Dermis microvascular lymphatic vessel endothelial cell (primary cell): ENCODE results near the gene WWC2. TPM values are rescaled to one million over a fixed set of nuclear protein-coding genes. Genes with fewer than 3 reads are reported as not detected.

Source experiments
- DNase-seq, 2 donors: peaks; one replicate each; pipeline versions ENCODE4 v3.0.0 to v3.0.0-alpha.2; 2010; ENCODE audit warnings: low read depth in 2 of 2
- total RNA-seq: library from RNA; depleted of rRNA; stranded (reverse); fragments of >200 nt; gene quantifications from 2 replicates; pipeline ENCODE4 v1.2.1, GENCODE V29; 2014

Gene WWC2
- total RNA-seq, 1 donor from 2014 or later, result 20.3 TPM

DNA sequence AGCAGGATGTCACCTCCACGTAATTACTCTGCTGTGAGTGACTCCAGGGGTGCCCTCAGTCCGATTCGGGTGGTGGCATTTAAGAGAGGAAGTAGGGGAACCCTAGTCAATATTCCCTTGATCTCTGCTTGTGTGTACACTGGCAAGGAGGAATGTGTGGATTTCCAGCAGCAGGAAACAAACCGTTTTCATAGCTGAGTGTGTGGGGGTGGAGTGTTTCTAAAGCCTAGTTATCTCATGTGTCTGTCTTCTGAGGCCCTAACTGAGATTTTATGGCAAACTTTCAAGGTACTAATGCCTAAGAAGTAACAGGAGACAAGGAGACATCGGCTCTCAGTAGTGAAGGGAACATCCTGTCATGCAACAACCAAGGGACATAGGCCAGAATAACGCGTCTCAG, 229.8 kb downstream of the WWC2 start:
- DNase-seq, result peak in 1 of 2 donors; percentile 33

DNA sequence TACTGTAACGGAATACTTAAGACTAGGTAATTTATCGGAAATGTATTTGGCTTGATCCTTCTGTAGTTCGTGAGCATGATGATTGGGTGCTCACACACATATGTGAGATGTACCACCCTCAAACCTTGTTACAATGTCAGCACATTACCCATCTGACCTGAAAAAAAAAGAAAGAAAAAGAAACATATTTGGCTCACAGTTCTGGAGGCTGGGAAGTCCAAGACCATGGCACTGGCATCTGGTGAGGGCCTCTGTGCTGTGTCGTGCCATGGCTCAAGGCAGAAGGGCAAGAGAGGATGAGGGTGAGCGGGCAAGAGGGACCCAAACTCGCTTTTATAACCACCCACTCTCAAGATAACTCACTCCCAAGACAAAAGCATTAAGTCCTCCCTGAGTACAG, 230.2 kb downstream of the WWC2 start:
- DNase-seq, result no peak

DNA sequence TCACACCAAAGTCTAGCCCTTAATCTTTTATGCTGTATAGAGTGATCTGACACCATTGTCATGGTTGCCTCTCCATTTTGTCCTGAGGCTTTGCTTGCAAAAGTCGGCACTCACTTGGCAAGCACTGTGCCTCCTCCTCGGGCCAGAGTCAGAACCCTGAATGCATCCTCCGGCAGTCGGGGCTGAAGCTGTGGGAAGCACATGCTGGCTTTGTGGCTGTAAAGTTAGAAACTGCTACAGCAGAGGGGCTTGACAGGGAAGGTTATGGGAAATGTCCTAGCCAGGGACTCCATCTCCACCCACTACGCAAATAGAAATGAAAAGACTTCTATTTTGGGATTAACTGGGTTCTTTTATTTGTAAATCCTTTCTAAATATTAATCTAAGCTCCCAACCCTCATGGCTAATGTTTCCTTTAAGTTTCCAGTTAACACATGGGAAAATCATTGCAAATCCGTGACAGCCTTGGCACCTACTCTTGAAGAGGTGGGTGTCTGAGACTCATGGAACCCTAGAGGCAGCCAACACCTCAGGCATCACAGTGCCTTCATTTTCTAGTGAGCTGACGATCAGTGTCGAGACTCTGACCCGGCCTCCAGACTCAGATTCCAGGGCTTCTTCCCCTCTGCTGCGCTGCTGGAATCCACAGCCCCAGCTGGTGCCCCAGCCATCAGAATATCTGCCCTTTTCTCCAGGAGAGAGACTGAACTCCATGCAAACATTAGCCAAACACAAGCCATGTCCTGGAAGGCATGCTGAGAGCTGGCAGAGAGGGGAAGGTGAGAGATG, 231.1 kb downstream of the WWC2 start:
- DNase-seq, result no peak

DNA sequence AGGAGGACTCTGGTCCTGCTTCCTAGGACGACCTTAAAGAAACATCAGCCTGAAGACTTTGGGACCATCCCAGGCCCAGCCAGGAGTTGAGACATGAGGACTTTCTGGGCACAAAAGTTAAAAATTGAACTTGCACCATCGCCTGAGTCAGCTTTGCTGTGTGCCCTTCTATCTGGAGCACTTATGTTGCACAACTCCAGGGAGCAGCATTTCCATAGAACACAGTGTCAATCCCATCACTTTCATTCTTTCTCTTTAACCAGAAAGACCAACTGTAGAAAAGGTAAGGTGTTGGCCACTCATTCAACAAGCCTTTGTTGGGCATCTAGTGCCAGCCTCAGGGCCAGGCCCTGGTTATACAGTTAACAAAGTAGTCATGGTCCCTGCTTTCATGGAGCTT, 231.8 kb downstream of the WWC2 start:
- no peak for DNase-seq

DNA sequence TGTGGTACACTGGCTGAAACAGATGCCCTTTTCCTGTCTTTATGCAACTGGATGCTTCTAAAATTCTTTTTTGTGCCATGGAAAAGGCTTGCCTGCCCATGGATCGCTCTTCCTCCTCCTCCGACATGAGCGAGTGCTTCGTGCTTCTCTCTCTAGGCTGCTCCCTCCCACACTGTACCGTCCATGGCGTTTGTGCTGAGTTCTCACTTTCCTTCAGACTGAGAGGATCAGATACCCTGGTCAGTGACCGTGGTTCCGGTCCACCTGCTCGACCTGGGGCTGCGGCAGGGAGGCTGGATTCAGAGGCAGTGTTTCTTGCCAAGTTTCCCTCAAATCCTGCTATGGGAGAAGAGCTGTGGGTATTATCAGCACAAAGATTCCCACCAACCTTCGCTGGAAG, 233.4 kb downstream of the WWC2 start:
- DNase-seq, result no peak

DNA sequence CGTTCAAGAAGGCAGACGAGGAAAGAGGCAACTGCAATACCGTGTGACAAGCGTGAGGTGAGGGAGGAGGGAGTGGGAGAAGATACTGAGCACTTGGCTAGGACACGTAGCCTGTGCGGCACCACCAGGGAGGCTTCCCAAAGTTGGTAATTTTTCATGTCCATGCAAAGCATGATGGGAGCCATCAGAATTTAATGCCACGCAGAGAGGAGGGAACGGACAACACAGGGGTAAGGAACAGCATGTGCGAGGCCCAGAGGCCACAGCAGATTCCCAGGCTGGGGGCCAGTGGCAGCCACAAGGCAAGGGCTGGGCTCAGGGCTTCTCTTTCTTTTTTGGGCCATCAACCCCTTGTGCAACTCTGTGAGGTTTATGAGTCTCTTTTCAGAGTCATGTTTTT, 234.1 kb downstream of the WWC2 start:
- DNase-seq, result no peak

DNA sequence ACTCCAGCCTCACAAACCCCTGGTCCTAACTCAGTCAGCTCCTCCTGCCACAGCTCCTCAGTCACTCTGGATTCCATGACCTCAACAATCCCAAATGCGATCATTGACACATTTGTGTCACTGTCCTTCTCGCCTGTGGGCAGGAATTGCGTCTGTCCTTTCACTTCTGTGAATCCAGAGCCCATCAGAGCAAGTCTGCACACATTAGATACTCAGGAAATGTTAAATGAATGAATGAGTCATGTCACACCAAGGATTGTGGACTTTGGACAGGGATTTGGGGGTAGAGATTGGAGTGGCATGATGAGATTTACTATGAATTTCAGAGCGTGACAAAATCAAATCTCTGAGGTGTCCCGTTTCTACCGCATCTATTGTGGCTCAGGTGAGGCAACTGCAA, 234.9 kb downstream of the WWC2 start:
- DNase-seq, result peak; percentile 62 to 74

DNA sequence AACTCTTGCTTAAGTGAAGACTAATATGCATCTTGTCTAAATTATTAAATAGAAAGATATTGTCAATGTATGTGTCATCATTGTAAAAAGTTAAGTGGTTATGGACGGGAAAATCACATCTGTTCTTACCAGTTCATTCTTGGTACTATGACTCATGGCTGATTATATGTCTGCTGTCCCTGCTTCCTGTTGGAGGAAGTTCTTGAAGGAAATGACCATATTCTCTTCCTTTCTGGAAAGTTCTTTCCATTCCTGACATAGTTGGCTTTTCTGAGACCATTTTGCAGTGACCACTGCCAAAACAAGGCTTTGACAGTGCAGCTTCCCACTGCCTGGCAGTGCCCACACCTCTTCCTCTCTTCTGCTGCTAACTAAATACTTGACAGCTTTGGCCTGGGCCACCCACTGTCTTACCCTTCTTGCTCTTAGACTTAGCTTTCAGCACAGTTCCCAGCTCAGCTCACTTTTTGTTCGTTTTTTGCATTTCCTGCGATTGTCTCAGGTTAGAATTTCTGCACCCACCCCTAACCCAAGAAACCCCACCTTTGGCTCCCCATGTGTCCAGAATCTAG, 236.4 kb downstream of the WWC2 start:
- DNase-seq, result peak; percentile 42 to 93

DNA sequence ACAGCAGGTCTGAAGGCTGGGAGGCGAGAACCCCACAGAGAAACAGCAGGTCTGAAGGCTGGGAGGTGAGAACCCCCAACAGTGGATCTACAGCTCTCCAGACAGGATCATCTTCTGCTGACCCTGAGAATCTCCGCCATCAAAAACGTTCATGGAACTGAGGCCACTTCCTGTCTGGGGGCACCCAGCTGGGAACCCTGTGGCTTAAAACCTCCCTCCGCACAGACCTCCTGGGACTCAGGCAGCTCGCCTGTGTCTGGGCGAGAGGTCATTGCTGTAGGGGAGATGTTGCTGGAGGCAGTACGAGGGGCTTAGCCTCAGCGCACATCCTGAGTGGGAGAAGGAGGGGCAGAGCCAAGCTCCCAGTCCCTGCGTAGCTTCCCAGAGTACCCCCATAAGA, 238.3 kb downstream of the WWC2 start:
- DNase-seq, result no peak

DNA sequence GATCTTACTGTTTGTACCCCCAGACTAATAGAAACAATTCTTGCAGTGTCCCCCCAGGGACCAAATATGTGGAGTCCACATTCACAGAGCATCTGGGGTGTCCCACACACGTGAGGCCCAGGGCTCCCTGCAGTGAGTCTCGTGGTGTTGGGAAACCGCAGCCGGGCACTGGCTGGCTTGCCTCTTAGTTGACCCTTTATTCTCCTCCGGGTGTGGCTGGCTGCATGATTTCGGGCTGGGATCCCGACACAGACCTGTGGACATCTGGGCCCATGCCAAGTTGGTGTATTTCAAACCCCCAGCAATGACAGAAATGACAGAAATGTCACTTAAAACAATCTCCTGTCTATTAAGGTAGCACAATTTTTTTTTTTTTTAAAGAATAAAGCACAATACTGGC, 238.8 kb downstream of the WWC2 start:
- DNase-seq, result no peak

DNA sequence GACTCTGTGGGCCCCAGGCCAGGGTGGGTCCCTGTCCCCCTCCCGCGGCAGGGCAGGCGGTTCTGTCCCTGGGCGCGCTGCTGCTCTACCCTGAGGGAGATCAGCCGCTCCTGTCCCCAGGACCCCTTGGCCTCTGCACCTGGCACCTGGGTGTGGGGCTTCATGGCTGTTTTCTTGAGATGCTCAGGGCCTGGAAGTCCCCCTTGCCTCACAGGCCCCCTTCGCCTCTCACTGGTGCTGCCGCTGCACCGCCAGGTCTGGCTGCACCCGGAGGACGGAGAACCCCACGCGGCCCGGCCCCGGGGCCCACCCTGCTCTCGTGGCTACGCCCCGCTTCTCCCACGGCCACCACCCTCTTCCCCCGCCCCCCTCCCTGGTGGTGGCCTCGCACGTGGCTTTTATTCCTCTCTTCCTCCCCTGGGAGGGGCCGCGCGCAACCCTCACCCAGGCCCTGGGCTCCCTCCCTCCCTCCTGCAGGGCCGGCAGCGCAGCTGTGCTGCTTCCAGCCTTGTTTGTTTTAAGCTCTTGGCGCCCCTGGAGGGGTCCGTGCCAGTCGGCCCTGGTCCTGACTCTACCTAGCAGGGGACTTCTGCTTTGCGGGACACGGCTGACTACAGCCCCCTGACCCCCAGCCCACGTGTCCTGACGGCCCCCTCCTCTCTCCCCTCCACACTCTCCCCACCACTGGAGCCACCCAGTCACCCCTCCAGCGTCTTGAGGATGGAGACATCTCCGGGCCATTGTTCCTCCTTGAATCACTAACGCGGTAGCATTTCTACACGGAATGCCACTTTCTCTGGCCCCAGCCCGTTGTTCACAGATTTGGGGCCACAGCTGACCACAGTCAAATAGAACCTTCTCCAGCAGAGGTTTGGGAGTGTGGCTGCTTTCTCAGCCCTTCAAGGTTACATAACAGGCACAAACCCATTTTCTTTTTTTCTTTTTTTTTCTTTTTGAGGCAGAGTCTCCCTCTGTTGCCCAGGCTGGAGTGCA, 243.8 kb downstream of the WWC2 start:
- DNase-seq, result no peak

DNA sequence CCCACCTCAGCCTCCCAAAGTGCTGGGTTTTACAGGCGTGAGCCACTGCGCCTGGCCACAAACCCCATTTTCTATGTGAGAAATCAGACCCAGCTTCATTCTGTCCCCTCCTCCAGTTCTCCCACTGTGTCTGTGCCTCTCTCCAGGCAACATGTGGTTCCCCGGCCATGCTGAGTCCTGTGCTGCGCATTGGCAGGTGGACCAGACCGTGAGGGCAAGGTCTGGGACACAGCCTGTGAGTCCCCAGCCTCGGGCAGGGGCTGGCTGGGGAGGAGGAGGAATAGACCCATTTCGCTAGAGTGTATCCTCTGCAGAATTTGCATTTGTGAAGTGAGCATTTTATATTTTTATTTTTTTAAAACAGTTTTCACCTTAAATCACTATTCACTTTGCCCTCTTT, 244.7 kb downstream of the WWC2 start:
- DNase-seq, result no peak

DNA sequence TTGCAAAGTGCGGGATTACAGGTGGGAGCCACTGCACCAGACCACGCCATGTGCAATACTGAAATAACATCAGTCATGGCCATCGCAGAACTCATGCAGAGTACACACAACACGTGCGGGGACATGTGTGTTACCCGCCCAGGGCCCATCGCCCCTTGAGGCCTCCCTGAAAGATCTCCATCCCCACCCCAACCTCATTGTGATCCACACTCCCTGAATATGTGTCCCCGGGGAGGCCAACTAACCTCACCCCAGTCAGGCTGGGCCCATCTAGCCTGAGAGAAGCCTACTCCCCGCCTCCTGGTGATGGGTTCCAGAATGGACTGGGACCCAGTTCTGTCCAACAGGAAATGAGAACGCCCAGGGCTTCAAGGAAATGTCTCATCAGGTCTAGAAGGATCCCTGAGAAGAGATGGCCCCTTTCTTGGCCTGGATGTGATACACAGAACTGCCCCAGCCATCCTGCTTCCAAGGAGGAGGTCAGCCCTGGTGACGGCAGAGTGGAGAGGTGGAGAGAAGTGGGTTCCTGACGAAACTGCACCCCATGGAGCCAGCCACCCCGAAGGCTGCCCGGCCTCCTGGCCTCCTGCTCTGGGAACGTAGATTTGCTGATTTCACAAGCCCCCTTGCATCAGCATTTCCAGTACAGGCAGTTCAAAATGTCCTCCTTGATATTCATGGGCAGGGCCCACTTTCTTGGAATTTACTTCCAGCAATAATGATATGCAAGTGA, 245.6 kb downstream of the WWC2 start:
- DNase-seq, result no peak

DNA sequence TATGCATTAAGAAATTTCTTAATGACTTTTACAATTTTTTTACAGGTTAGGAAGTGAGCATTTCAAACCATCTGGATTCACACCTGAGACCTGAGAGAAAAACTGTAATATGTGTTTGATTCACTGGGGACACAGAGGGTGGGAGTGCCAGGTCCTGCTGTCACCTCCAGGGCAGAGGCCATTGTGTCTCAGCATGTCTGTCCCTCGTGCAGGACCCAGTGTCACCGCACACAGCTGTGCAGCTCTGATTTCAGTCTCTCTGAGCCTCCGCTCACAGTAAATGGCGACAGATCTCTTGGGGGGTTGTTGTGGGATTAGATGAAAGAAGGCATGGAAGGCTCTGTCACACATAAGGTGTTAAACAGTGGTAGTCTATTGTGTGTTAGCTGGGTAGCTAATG, 246.2 kb downstream of the WWC2 start:
- no peak for DNase-seq

DNA sequence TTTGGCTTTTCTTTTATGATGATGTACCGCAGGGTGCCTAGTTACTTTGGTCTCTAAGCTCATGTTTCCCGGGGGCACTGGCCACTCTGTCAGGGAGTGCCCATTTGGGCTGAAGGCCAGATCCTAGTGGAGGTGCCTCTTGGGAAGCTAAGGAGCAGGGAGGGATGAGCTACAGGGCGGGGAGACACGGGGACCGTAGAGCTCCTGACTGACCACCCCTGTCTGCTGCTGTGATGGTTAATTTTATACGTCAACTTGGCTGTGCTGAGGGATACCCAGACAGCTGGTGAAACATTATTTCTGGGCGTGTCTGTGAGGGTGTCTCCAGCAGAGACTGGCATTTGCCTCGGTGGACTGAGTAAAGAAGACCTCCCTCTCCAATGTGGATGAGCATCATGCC, 248.1 kb downstream of the WWC2 start:
- no peak for DNase-seq

DNA sequence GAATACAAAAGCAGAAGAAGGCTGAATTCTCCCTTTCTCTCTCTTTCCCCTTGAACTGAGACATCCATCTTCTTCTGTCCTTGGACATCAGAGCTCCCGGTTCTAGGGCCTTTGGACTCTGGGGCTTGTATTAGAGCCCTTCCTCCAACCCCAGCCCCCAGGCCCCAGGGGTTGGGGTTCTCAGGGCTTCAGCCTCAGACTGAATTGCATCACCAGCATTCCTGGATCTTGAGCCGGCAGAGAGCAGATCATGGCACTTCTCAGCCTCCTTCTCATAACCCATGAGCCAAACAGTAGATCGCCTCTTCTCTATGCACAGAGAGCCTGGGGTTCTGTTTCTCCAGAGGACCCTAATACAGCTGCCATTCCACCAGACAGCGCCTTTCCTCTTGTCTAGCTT, 248.5 kb downstream of the WWC2 start:
- DNase-seq, result no peak

DNA sequence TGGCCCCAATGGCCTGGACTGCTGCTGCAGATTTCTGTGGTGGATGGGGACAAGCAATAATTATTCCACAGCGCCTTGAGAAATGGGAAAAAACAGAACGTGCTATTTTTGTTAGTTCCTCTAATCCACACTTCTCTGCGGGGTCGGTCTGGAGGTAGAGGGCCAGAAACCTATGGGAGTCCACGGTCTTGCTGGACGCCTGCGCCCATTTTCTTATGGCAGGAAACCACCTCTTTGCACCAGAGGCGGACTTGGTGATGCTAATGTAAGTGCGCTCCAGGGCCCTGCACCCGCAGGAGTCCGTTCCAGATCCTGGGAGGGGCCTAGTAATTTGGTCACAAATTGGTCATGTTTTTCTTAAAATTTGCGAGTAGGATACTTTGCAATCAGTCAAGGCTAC, 249.1 kb downstream of the WWC2 start:
- no peak for DNase-seq

DNA sequence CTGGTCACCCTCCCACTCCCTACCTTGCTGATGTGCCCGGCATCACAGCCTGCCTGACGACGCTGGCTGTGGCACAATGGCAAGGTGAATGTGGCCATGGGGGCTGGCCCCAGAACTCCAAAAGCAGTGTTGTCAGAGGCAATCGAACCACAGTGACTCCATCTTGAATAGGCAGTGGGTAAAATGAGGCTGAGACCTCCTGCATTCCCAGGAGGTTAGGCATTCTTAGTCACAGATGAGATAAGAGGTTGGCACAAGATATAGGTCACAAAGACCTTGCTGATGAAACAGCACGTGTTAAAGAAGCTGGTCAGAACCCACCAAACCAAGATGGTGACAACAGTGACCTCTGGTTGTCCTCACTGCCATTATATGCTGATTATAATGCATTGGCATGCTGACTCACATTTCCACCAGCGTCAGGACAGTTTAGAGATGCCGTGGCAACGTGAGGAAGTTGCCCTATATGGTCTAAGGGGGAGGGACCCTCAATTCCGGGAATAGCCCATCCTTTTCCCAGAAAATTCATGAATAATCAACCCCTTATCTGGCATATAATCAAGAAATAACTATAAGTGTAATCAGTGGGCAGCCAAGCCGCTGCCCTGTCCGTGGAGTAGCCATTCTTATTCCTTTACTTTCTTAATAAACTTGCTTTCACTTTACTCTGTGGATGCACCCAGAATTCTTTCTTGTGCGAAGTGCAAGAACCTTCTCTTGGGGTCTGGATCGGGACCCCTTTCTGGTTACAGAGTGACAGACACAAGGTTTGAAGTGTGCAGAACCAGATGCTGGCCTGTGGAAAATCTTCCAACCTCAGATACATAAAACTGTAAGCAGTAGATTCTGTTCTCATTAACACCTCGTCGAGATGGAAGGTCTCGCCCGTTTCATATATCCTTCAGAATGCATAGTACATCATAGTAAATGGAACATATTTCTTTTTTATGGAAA, 249.9 kb downstream of the WWC2 start:
- peak; percentile 46 to 77 for DNase-seq

DNA sequence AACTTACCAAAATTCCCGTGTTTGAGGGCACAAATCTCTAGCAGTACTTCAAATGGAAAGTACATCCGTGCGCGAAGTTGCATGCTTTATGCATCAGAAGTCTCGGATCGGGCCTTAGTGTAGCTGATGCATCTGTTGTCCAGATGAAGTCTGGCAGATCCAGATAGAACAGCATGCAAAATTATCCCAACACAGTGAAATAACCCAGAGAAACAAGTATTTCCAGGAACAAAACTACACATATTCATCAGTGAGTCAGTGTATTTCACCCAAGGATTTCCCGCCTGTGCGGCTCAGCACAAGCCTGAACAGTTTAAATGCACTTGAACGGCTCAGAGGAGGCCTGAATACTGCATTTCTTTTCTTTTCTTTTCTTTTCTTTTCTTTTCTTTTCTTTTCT, 250.6 kb downstream of the WWC2 start:
- no peak for DNase-seq

DNA sequence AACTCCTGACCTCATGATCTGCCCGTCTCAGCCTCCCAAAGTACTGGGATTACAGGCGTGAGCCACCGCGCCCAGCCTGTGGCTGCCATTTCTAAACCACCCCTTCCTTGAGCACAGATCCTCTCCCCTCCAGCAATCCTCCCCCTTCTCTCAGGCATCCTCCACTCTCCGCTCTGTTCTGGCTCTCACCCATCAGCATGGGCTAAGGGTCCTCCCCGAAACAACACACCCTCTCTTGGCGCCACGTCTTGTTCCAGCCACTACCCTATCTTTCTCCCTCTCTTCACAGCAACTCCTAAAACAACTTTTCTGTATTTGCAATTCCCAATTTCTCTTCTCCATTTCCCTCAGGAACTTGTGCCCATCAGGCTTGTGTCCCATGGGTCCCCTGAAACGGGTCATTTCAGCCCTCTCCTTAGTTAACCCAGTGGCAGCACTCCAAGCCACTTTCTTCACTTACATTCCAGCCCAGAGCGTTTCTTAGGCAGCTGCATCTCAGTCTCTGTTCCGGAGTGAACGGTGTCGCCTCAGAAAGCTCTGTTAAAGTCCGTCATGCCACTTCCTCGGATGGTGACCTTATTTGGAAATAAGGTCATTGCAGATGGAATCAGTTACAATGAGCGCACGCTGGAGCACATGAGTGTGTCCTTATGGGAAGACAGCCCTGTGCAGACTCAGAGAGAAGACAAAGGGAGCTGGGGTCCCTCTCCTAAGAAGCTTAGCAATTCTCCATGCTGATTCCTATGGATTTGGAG, 251.4 kb downstream of the WWC2 start:
- no peak for DNase-seq
